ENCODE measurements around the gene HMGN3.

Gene HMGN3

DNA sequence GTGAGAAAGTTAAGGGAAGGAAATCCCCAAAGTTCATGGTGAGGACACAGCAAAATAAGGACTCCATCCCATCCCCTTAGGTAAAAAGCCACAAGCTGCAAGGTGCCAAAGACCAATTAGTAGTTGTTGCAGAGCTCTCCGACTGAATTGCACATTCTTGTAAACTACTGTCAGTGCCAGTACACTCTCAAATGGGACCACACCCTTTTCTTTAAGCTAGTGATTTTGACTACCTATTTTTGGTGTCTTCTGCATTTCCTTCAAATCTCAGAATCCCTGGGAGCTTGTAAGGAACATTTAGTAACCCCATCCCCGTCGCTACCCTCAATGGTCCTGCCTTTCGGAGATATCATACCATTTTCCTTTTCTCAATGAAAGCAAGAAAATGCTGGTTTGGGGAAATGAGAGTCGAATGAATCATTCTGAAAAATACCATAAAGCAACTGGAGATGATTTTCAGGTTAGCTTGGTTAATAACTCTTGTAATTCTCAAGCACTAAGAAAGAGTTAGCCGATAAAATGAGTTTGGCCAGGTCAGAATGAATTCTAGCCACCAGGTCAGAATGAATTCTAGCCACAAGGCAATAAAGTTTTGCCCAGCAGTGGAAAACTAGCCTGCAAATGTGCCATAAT is 5.2 kb upstream of the HMGN3 start:
- TF ChIP-seq TAF1 (IDR thresholded peaks at IDR 0.05; ENCODE audit: borderline replicate concordance, insufficient read depth, low read length) (no peak), SIN3A (IDR thresholded peaks at IDR 0.05; ENCODE audit: borderline replicate concordance, insufficient read depth, low read length) (no peak), POLR2AphosphoS5 (IDR thresholded peaks at IDR 0.05; ENCODE audit: low read depth, low read length) (no peak), FOXP2 (optimal IDR thresholded peaks at IDR 0.05; ENCODE audit: borderline replicate concordance, extremely low read depth, extremely low read length, insufficient read depth) (no peak)
- TF ChIP-seq, protein P1, sequence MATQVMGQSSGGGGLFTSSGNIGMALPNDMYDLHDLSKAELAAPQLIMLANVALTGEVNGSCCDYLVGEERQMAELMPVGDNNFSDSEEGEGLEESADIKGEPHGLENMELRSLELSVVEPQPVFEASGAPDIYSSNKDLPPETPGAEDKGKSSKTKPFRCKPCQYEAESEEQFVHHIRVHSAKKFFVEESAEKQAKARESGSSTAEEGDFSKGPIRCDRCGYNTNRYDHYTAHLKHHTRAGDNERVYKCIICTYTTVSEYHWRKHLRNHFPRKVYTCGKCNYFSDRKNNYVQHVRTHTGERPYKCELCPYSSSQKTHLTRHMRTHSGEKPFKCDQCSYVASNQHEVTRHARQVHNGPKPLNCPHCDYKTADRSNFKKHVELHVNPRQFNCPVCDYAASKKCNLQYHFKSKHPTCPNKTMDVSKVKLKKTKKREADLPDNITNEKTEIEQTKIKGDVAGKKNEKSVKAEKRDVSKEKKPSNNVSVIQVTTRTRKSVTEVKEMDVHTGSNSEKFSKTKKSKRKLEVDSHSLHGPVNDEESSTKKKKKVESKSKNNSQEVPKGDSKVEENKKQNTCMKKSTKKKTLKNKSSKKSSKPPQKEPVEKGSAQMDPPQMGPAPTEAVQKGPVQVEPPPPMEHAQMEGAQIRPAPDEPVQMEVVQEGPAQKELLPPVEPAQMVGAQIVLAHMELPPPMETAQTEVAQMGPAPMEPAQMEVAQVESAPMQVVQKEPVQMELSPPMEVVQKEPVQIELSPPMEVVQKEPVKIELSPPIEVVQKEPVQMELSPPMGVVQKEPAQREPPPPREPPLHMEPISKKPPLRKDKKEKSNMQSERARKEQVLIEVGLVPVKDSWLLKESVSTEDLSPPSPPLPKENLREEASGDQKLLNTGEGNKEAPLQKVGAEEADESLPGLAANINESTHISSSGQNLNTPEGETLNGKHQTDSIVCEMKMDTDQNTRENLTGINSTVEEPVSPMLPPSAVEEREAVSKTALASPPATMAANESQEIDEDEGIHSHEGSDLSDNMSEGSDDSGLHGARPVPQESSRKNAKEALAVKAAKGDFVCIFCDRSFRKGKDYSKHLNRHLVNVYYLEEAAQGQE (IDR thresholded peaks at IDR 0.05; ENCODE audit: insufficient read depth in 1 of 2, low read depth in 2 of 2, low read length in 2 of 2) = no peak

DNA sequence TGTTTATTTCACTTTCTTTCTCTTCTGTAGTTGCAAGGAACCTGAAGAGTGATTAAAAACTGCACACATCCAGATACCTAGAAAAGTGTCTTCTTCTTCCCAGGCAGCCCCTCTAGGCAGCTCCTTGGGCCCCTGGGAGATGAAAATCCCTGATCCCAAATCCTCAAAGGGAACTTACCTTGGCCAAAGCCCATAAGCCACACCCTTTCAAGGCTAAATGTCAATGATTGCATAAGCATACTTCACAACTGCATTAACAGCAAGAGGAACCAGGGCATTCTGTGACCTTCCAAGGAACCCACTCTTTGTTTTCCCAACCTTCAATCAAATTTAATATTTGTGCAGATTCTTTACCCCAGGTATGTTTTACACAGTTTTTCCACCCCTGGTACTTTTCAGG is 4.4 kb upstream of the HMGN3 start:
- TF ChIP-seq SIN3A (IDR thresholded peaks at IDR 0.05; ENCODE audit: borderline replicate concordance, insufficient read depth, low read length) = no peak
- TF ChIP-seq, protein P1 (IDR thresholded peaks at IDR 0.05; ENCODE audit: insufficient read depth in 1 of 2, low read depth in 2 of 2, low read length in 2 of 2) = no peak
- no peak for TF ChIP-seq TAF1 (IDR thresholded peaks at IDR 0.05; ENCODE audit: borderline replicate concordance, insufficient read depth, low read length)
- no peak for TF ChIP-seq FOXP2 (optimal IDR thresholded peaks at IDR 0.05; ENCODE audit: borderline replicate concordance, extremely low read depth, extremely low read length, insufficient read depth)
- TF ChIP-seq POLR2AphosphoS5 (IDR thresholded peaks at IDR 0.05; ENCODE audit: low read depth, low read length) = no peak

DNA sequence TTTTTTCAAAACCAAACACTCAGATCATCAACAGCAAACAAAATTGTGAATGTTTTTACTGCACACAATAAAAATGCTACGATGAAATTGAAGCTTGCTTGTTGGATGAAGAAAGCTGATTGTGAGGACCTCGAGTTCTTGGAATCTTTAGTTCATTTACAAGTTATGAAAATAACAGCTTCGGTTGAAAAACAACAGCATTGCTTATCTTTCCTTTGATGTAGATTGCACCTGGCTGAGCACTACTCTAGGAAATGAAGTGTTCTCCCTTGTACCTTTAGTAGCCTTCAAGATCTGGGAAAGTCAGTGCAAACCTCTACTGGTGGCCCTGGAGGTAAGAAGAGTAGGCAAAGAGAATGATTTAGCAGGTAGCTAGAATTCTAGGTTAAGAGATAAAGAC is 2.2 kb upstream of the HMGN3 start:
- TF ChIP-seq FOXP2 (optimal IDR thresholded peaks at IDR 0.05; ENCODE audit: borderline replicate concordance, extremely low read depth, extremely low read length, insufficient read depth) (no peak), TAF1 (IDR thresholded peaks at IDR 0.05; ENCODE audit: borderline replicate concordance, insufficient read depth, low read length) (no peak), SIN3A (IDR thresholded peaks at IDR 0.05; ENCODE audit: borderline replicate concordance, insufficient read depth, low read length) (no peak), POLR2AphosphoS5 (IDR thresholded peaks at IDR 0.05; ENCODE audit: low read depth, low read length) (no peak)
- TF ChIP-seq, protein P1 (IDR thresholded peaks at IDR 0.05; ENCODE audit: insufficient read depth in 1 of 2, low read depth in 2 of 2, low read length in 2 of 2) = no peak

DNA sequence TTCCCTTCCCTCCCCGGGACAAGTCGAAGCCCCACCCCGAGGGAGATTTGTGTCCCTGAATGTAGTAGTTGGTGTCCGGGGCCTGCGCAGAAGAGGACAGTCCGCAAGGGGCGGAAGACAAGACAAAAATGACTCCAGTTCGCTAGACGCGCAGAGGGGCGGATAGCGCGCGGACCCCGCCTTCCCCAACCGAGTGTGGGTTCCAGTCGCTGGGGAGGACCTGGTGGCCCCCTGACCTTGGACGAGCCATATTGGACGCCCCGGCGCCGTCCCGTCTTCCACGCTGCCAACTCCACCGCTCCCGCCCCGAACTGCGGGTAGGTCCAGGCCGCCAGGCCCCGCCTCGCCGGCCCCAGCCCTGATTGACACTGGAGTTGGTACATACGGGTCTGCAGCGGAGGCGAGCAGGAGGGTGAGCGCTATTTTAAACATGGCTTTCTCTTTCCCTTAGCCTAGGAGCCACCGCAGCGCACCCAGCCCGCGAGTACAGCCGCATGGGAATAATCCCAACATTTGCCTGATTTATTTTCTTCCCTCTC is 802 bp downstream of the HMGN3 start:
- TF ChIP-seq, protein P1 (IDR thresholded peaks at IDR 0.05; ENCODE audit: insufficient read depth in 1 of 2, low read depth in 2 of 2, low read length in 2 of 2) = peak in 1 of 2 experiments; percentile 25; a peak in 2 of 4 replicates
- peak; percentile 61; the same call in 1 of the 2 replicates for TF ChIP-seq TAF1 (IDR thresholded peaks at IDR 0.05; ENCODE audit: borderline replicate concordance, insufficient read depth, low read length)
- TF ChIP-seq SIN3A (IDR thresholded peaks at IDR 0.05; ENCODE audit: borderline replicate concordance, insufficient read depth, low read length) = no peak
- peak; percentile 17 for TF ChIP-seq FOXP2 (optimal IDR thresholded peaks at IDR 0.05; ENCODE audit: borderline replicate concordance, extremely low read depth, extremely low read length, insufficient read depth)
- TF ChIP-seq POLR2AphosphoS5 (IDR thresholded peaks at IDR 0.05; ENCODE audit: low read depth, low read length) = peak; percentile 69
